Activated CD4-positive, alpha-beta T cell treated with anti-CD3 and anti-CD28 coated beads, Interleukin-2, amount 50 U/mL, for 16 hours (primary cell): ENCODE data around the gene RASSF10.

Experiments used
- DNase-seq: peaks from one replicate; pipeline ENCODE4 v3.0.0-alpha.2; 2020

The RASSF10 gene

GRCh38 chr11:13008625-13009475, at the start of gene RASSF10:
Gene RASSF10, plus strand, starts transcription at chr11:13009316. Its CDS starts 261 bp downstream, at chr11:13009577.
- peak; percentile 18 for DNase-seq

- DNase-seq = no peak
Observed at GRCh38 chr11:12961615-12962014, 47.5 kb upstream of the RASSF10 start.

GRCh38 chr11:12962306-12962705, 46.8 kb upstream of the RASSF10 start:
- DNase-seq = no peak

GRCh38 chr11:12963051-12963450, 46.1 kb upstream of the RASSF10 start:
- DNase-seq = no peak

GRCh38 chr11:12963792-12964536, 45.2 kb upstream of the RASSF10 start:
- peak; percentile 60 for DNase-seq

- DNase-seq = no peak
Observed at GRCh38 chr11:12964650-12965049, 44.5 kb upstream of the RASSF10 start.

GRCh38 chr11:12966002-12966401, 43.1 kb upstream of the RASSF10 start:
- DNase-seq = no peak

- no peak for DNase-seq
Observed at GRCh38 chr11:12968101-12968500, 41.0 kb upstream of the RASSF10 start.

GRCh38 chr11:12968826-12969225, 40.3 kb upstream of the RASSF10 start:
- no peak for DNase-seq

- DNase-seq = no peak
Observed at GRCh38 chr11:12971955-12972354, 37.2 kb upstream of the RASSF10 start.

GRCh38 chr11:12973528-12974181, 35.5 kb upstream of the RASSF10 start:
- no peak for DNase-seq

GRCh38 chr11:12975195-12975594, 33.9 kb upstream of the RASSF10 start:
- DNase-seq = no peak

- no peak for DNase-seq
Observed at GRCh38 chr11:12979928-12980689, 29.0 kb upstream of the RASSF10 start.

- DNase-seq = no peak
Observed at GRCh38 chr11:12981676-12982522, 27.2 kb upstream of the RASSF10 start.

GRCh38 chr11:12983336-12983735, 25.8 kb upstream of the RASSF10 start:
- no peak for DNase-seq

GRCh38 chr11:12986194-12986898, 22.8 kb upstream of the RASSF10 start:
- DNase-seq = no peak

GRCh38 chr11:12989428-12990161, 19.5 kb upstream of the RASSF10 start:
- no peak for DNase-seq

GRCh38 chr11:12990162-12990480, 19.0 kb upstream of the RASSF10 start:
- DNase-seq = no peak

- no peak for DNase-seq
Observed at GRCh38 chr11:12991426-12991825, 17.7 kb upstream of the RASSF10 start.

GRCh38 chr11:12993626-12994025, 15.5 kb upstream of the RASSF10 start:
- DNase-seq = no peak

GRCh38 chr11:12994476-12994875, 14.6 kb upstream of the RASSF10 start:
- DNase-seq = no peak
